HepG2 (cell line): ENCODE measurements around the gene TMEM39A. TPM values are rescaled to one million over a fixed set of nuclear protein-coding genes. Genes with fewer than 3 reads are reported as not detected.

ENCODE experiments used
- ARNT ChIP-seq: fragments of 450-650 bp; IDR thresholded peaks from 2 replicates; pipeline ENCODE4 v1.6.1; 2017
- ETV6 ChIP-seq: sonication (generic); formaldehyde crosslinking; conservative IDR thresholded peaks from 2 replicates; pipeline ENCODE4 v1.4.0; 2020; ENCODE audit warnings: missing genetic modification reagents
- KAT8 ChIP-seq: IDR thresholded peaks from 2 replicates; pipeline ENCODE4 v1.6.1; 2016; ENCODE audit warnings: missing genetic modification reagents, missing compliant biosample characterization
- KLF9 ChIP-seq: IDR thresholded peaks from 2 replicates; pipeline ENCODE4 v1.6.1; 2016; ENCODE audit warnings: low read depth
- RFX1 ChIP-seq: fragments of 450-650 bp; IDR thresholded peaks from 2 replicates; pipeline ENCODE4 v1.6.1; 2017
- TOE1 ChIP-seq: sonication (generic); formaldehyde crosslinking; IDR thresholded peaks from 2 replicates; pipeline ENCODE4 v1.4.0; 2020; ENCODE audit warnings: mild to moderate bottlenecking, missing genetic modification reagents
- ZNF205 ChIP-seq: IDR thresholded peaks from 2 replicates; pipeline ENCODE4 v1.6.1; 2018; ENCODE audit warnings: missing biosample characterization, missing genetic modification reagents
- ZNF337 ChIP-seq: sonication (generic); formaldehyde crosslinking; IDR thresholded peaks from 2 replicates; pipeline ENCODE4 v1.5.1; 2020; ENCODE audit warnings: missing genetic modification reagents, low read depth, mild to moderate bottlenecking, borderline replicate concordance
- ZNF543 ChIP-seq: sonication (generic); formaldehyde crosslinking; IDR thresholded peaks from 2 replicates; pipeline ENCODE4 v1.4.0; 2020; ENCODE audit warnings: mild to moderate bottlenecking, missing genetic modification reagents
- ZNF564 ChIP-seq: sonication (generic); formaldehyde crosslinking; IDR thresholded peaks from 2 replicates; pipeline ENCODE4 v1.8.1; 2023; ENCODE audit warnings: mild to moderate bottlenecking, missing genetic modification reagents
- ZNF724P ChIP-seq: sonication (generic); formaldehyde crosslinking; IDR thresholded peaks from 2 replicates; pipeline ENCODE4 v1.8.0; 2022; ENCODE audit warnings: missing genetic modification reagents, borderline replicate concordance
- polyA plus RNA-seq, 8 experiments: library from polyadenylated mRNA; depleted of rRNA in 3 of 8; stranded (reverse) in 7 of 8; unstranded in 1 of 8; fragments of >200 nt; fragmentation: Illumina TruSeq in 4 of 8; extraction: Trizol in 4 of 8; gene quantifications; 2 replicates each; pipeline versions ENCODE4 v1.2.1 to v1.2.3, GENCODE V29; 2011 to 2016; ENCODE audit warnings: low read depth in 4 of 8, missing spikeins in 1 of 8, mixed read lengths in 1 of 8; ENCODE audit not compliant: insufficient read depth in 1 of 8
- total RNA-seq, 5 experiments: library from RNA; depleted of rRNA; stranded (reverse); fragments of >200 nt; fragmentation: Illumina TruSeq; extraction: Trizol; gene quantifications; 2 replicates each; pipeline ENCODE4 v1.2.3, GENCODE V29; 2016; ENCODE audit warnings: low read depth in 1 of 5
- TF ChIP-seq, protein P1 (sequence below): sonication (generic); formaldehyde crosslinking; IDR thresholded peaks from 2 replicates; pipeline ENCODE4 v1.4.0; 2020; ENCODE audit warnings: missing genetic modification reagents
- TF ChIP-seq, protein P2 (sequence below): sonication (generic); formaldehyde crosslinking; IDR thresholded peaks from 2 replicates; pipeline ENCODE4 v1.4.0; 2020; ENCODE audit warnings: missing genetic modification reagents
- TF ChIP-seq, protein P3 (sequence below): sonication (generic); formaldehyde crosslinking; IDR thresholded peaks from 2 replicates; pipeline ENCODE4 v1.4.0; 2020; ENCODE audit warnings: missing genetic modification reagents
- TF ChIP-seq, protein P4 (sequence below): IDR thresholded peaks from 2 replicates; pipeline ENCODE4 v1.6.1; 2016; ENCODE audit warnings: control low read depth
- TF ChIP-seq, protein P5 (sequence below): sonication (generic); formaldehyde crosslinking; IDR thresholded peaks from one replicate; pipeline ENCODE4 v1.5.1; 2020; ENCODE audit warnings: mild to moderate bottlenecking, missing genetic modification reagents; ENCODE audit errors: not compliant biosample characterization

Gene TMEM39A
- total and polyA plus RNA-seq, 2 of the 13 experiments (the other 11 are each of a cell fraction or from before 2014, with no cell fraction given), result 55.8 to 64.9 TPM

DNA sequence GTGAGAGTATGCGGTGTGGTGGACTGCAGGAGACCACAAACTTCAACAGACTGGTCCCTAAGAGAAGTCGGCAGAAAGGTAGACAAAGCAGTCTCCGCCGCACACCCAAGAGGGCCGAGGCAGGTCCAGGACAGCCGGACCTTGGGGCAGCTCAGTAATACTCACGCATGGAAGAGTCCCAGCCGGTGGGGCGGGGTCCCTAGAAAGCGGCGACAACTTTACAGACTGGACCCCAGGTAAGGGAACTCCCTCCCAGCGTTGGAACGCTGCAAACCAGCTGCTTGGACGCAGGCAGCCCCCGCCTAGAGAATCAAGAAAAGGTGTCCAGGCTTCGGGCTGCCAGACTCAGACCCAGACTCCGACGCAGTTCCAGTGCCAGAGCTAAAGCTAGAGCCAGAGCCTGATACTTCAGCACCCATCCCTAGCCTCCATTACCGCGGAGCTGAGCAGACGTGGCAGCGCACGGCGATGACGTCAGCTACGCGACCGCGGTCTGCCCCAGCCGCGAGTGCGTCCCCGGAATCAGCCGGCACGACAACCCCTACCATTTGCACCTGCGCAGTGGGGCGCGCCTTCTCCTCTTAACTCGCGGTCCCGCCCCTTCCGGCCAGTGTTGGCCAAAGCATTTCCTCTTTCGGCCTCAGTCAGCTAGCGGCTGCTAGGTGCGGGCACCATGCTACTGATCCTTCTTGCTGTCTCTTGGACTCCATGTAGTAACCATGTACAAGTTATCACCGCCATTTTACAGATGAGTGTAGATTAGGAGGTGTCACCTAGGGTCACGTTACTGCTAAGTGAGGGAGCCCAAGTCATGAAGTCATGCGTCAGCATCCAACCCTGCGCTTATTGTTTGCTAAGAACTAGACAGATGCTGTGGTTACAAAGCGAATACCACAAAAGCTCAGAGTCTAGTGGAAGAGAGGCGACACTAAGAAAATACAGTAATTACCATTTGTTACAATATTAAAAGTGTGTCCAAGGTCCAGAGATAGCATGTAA is at the start of gene TMEM39A (continued):
- TF ChIP-seq, protein P1, sequence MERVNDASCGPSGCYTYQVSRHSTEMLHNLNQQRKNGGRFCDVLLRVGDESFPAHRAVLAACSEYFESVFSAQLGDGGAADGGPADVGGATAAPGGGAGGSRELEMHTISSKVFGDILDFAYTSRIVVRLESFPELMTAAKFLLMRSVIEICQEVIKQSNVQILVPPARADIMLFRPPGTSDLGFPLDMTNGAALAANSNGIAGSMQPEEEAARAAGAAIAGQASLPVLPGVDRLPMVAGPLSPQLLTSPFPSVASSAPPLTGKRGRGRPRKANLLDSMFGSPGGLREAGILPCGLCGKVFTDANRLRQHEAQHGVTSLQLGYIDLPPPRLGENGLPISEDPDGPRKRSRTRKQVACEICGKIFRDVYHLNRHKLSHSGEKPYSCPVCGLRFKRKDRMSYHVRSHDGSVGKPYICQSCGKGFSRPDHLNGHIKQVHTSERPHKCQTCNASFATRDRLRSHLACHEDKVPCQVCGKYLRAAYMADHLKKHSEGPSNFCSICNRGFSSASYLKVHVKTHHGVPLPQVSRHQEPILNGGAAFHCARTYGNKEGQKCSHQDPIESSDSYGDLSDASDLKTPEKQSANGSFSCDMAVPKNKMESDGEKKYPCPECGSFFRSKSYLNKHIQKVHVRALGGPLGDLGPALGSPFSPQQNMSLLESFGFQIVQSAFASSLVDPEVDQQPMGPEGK (CRISPR knock-in tag), result peak; percentile 53; the same call in 1 of the 2 replicates
- peak; percentile 80 for TF ChIP-seq ZNF205
- TF ChIP-seq ZNF724P (CRISPR knock-in tag), result no peak
- TF ChIP-seq ZNF337 (CRISPR knock-in tag), result no peak
- TF ChIP-seq ARNT, result no peak
- TF ChIP-seq, protein P2, sequence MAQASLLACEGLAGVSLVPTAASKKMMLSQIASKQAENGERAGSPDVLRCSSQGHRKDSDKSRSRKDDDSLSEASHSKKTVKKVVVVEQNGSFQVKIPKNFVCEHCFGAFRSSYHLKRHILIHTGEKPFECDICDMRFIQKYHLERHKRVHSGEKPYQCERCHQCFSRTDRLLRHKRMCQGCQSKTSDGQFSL (CRISPR knock-in tag), result no peak; the same call in none of the 2 replicates
- peak; percentile 24; the same call in 1 of the 2 replicates for TF ChIP-seq ZNF543 (CRISPR knock-in tag)
- TF ChIP-seq, protein P3, sequence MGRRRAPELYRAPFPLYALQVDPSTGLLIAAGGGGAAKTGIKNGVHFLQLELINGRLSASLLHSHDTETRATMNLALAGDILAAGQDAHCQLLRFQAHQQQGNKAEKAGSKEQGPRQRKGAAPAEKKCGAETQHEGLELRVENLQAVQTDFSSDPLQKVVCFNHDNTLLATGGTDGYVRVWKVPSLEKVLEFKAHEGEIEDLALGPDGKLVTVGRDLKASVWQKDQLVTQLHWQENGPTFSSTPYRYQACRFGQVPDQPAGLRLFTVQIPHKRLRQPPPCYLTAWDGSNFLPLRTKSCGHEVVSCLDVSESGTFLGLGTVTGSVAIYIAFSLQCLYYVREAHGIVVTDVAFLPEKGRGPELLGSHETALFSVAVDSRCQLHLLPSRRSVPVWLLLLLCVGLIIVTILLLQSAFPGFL (CRISPR knock-in tag), result no peak
- TF ChIP-seq, protein P4, sequence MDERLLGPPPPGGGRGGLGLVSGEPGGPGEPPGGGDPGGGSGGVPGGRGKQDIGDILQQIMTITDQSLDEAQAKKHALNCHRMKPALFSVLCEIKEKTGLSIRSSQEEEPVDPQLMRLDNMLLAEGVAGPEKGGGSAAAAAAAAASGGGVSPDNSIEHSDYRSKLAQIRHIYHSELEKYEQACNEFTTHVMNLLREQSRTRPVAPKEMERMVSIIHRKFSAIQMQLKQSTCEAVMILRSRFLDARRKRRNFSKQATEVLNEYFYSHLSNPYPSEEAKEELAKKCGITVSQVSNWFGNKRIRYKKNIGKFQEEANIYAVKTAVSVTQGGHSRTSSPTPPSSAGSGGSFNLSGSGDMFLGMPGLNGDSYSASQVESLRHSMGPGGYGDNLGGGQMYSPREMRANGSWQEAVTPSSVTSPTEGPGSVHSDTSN (CRISPR knock-in tag), result no peak
- peak; percentile 76 for TF ChIP-seq TOE1 (CRISPR knock-in tag)
- peak; percentile 76; the same call in 1 of the 2 replicates for TF ChIP-seq ZNF564 (CRISPR knock-in tag)
- peak; percentile 87; the same call in 1 of the 2 replicates for TF ChIP-seq ETV6 (CRISPR knock-in tag)
- TF ChIP-seq, protein P5, sequence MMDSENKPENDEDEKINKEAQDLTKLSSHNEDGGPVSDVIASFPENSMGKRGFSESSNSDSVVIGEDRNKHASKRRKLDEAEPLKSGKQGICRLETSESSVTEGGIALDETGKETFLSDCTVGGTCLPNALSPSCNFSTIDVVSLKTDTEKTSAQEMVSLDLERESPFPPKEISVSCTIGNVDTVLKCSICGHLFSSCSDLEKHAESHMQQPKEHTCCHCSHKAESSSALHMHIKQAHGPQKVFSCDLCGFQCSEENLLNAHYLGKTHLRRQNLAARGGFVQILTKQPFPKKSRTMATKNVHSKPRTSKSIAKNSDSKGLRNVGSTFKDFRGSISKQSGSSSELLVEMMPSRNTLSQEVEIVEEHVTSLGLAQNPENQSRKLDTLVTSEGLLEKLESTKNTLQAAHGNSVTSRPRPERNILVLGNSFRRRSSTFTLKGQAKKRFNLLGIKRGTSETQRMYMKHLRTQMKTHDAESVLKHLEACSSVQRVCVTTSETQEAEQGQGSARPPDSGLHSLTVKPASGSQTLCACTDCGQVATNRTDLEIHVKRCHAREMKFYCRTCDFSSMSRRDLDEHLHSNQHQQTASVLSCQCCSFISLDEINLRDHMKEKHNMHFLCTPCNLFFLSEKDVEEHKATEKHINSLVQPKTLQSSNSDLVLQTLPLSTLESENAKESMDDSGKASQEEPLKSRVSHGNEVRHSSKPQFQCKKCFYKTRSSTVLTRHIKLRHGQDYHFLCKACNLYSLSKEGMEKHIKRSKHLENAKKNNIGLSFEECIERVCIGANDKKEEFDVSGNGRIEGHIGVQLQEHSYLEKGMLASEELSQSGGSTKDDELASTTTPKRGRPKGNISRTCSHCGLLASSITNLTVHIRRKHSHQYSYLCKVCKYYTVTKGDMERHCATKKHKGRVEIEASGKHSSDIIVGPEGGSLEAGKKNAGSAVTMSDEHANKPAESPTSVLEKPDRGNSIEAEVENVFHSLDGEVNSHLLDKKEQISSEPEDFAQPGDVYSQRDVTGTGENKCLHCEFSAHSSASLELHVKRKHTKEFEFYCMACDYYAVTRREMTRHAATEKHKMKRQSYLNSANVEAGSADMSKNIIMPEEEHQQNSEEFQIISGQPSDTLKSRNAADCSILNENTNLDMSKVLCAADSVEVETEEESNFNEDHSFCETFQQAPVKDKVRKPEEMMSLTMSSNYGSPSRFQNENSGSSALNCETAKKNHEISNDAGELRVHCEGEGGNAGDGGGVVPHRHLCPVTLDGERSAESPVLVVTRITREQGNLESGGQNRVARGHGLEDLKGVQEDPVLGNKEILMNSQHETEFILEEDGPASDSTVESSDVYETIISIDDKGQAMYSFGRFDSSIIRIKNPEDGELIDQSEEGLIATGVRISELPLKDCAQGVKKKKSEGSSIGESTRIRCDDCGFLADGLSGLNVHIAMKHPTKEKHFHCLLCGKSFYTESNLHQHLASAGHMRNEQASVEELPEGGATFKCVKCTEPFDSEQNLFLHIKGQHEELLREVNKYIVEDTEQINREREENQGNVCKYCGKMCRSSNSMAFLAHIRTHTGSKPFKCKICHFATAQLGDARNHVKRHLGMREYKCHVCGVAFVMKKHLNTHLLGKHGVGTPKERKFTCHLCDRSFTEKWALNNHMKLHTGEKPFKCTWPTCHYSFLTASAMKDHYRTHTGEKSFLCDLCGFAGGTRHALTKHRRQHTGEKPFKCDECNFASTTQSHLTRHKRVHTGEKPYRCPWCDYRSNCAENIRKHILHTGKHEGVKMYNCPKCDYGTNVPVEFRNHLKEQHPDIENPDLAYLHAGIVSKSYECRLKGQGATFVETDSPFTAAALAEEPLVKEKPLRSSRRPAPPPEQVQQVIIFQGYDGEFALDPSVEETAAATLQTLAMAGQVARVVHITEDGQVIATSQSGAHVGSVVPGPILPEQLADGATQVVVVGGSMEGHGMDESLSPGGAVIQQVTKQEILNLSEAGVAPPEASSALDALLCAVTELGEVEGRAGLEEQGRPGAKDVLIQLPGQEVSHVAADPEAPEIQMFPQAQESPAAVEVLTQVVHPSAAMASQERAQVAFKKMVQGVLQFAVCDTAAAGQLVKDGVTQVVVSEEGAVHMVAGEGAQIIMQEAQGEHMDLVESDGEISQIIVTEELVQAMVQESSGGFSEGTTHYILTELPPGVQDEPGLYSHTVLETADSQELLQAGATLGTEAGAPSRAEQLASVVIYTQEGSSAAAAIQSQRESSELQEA (CRISPR knock-in tag), result no peak
- peak; percentile 96 for TF ChIP-seq KLF9
- TF ChIP-seq RFX1, result no peak
- peak; percentile 98 for TF ChIP-seq KAT8 (CRISPR knock-in tag)
